Endothelial cell of umbilical vein (primary cell): Measurements from ENCODE around the gene TSPEAR. TPM values are rescaled to one million over a fixed set of nuclear protein-coding genes. Genes with fewer than 3 reads are reported as not detected.

ENCODE experiments used
- BruUV-seq: library from RNA; stranded (reverse); fragments of 400-500 nt; replicated peaks from 2 replicates; lab custom pipeline; 2021; lab: Mats Ljungman, UMichigan
- CTCF ChIA-PET: fragments of 300-600, 350-600 bp; sonication (Branson Sonifier 250); formaldehyde crosslinking; loops from one replicate; lab custom pipeline; 2021; ENCODE audit warnings: antibody characterized with exemption, inconsistent platforms; lab: Charles Lee
- POLR2A ChIA-PET: fragments of 300-600, 350-600 bp; sonication (Branson Sonifier 250); formaldehyde crosslinking; loops from one replicate; lab custom pipeline; 2021; ENCODE audit warnings: antibody characterized with exemption, inconsistent platforms; lab: Charles Lee
- DNase-seq: peaks from one replicate; pipeline ENCODE4 v3.0.0-alpha.2; 2011; ENCODE audit warnings: low read depth, low spot score
- FAIRE-seq: peaks from 2 replicates; lab custom pipeline; 2011; peaks lifted over from hg19 to GRCh38; lab: Jason Lieb, UNC
- H2AFZ ChIP-seq: 2 replicates; pipeline ENCODE4 v1.6.0; 2012; ENCODE audit warnings: low read depth, low read length, control low read depth, inconsistent platforms
- H3K27ac ChIP-seq: 2 replicates; pipeline ENCODE4 v1.5.1; 2011; ENCODE audit warnings: low read depth, mild to moderate bottlenecking, control low read depth, low read length, moderate library complexity; ENCODE audit not compliant: insufficient read depth
- H3K27me3 ChIP-seq, 2 experiments: 2 replicates each; pipeline versions ENCODE4 v1.6.0 to v1.6.1; 2011; ENCODE audit warnings: low read length in 2 of 2, mixed read lengths in 1 of 2; ENCODE audit not compliant: control insufficient read depth in 2 of 2, insufficient read depth in 2 of 2
- H3K36me3 ChIP-seq, 2 experiments: 2 replicates in 1 of 2; 3 replicates in 1 of 2; pipeline ENCODE4 v1.5.1; 2011; ENCODE audit warnings: low read length in 2 of 2, mild to moderate bottlenecking in 1 of 2, moderate library complexity in 1 of 2; ENCODE audit not compliant: control insufficient read depth in 2 of 2, insufficient read depth in 2 of 2; ENCODE audit errors: extremely low read depth in 1 of 2
- H3K4me1 ChIP-seq: 3 replicates; pipeline ENCODE4 v1.5.1; 2011; ENCODE audit warnings: mild to moderate bottlenecking, low read length; ENCODE audit not compliant: control insufficient read depth, insufficient read depth; ENCODE audit errors: extremely low read depth
- H3K4me2 ChIP-seq: 2 replicates; pipeline ENCODE4 v1.6.1; 2011; ENCODE audit warnings: low read length, control low read depth, mixed read lengths; ENCODE audit not compliant: insufficient read depth
- H3K4me3 ChIP-seq, 3 experiments: fragments of 200-600 bp in 1 of 3; sonication (generic), shearing (Covaris generic) in 1 of 3; replicated peaks in 1 of 3; 2 replicates each; pipeline ENCODE4 v1.5.1; 2011 to 2016; ENCODE audit warnings: control low read depth in 3 of 3, low read length in 3 of 3, mild to moderate bottlenecking in 2 of 3, inconsistent platforms in 1 of 3, low read depth in 1 of 3, moderate library complexity in 1 of 3; ENCODE audit not compliant: insufficient read depth in 1 of 3
- H3K79me2 ChIP-seq: 2 replicates; pipeline ENCODE4 v1.6.0; 2012; ENCODE audit warnings: low read length, inconsistent platforms; ENCODE audit not compliant: control insufficient read depth, insufficient read depth
- H3K9ac ChIP-seq: replicated peaks from 2 replicates; pipeline ENCODE3; 2011; ENCODE audit warnings: low read length, control low read depth; ENCODE audit not compliant: insufficient read depth; ENCODE audit errors: extremely low read depth
- H3K9me1 ChIP-seq: replicated peaks from 3 replicates; pipeline ENCODE4 v1.6.0; 2011; ENCODE audit warnings: mild to moderate bottlenecking, low read length; ENCODE audit not compliant: control insufficient read depth, insufficient read depth; ENCODE audit errors: extremely low read depth
- H3K9me3 ChIP-seq: replicated peaks from 2 replicates; pipeline ENCODE4 v1.5.1; 2012; ENCODE audit warnings: low read length, inconsistent platforms; ENCODE audit not compliant: control insufficient read depth, insufficient read depth
- H4K20me1 ChIP-seq: replicated peaks from 2 replicates; pipeline ENCODE3; 2011; ENCODE audit warnings: mild to moderate bottlenecking, low read length; ENCODE audit not compliant: control insufficient read depth, insufficient read depth; ENCODE audit errors: extremely low read depth
- EZH2 ChIP-seq: IDR thresholded peaks from 2 replicates; pipeline ENCODE4 v1.6.1; 2012; ENCODE audit warnings: borderline replicate concordance, low read depth, mild to moderate bottlenecking, moderate library complexity, low read length, inconsistent platforms; ENCODE audit not compliant: severe bottlenecking
- FOS ChIP-seq: IDR thresholded peaks from 2 replicates; pipeline ENCODE4 v1.6.1; 2011; ENCODE audit warnings: mild to moderate bottlenecking, low read length, moderate library complexity, borderline replicate concordance; ENCODE audit not compliant: insufficient read depth
- GATA2 ChIP-seq: IDR thresholded peaks from 2 replicates; pipeline ENCODE4 v1.7.0; 2011; ENCODE audit warnings: low read depth, mild to moderate bottlenecking, moderate library complexity, mixed read lengths, low read length; ENCODE audit not compliant: insufficient read length, insufficient read depth
- JUN ChIP-seq: IDR thresholded peaks from 2 replicates; pipeline ENCODE4 v1.6.1; 2011; ENCODE audit warnings: borderline replicate concordance, low read depth; ENCODE audit not compliant: insufficient read length, insufficient read depth
- MYC ChIP-seq: IDR thresholded peaks from one replicate; pipeline ENCODE4 v1.6.1; 2011; ENCODE audit warnings: mild to moderate bottlenecking, low read depth, low read length
- POLR2A ChIP-seq: IDR thresholded peaks from 2 replicates; pipeline ENCODE4 v1.6.1; 2012; ENCODE audit warnings: low read depth, mild to moderate bottlenecking, control low read depth, low read length
- POLR2AphosphoS5 ChIP-seq: IDR thresholded peaks from 2 replicates; pipeline ENCODE4 v1.6.1; 2012; ENCODE audit warnings: low read depth, mild to moderate bottlenecking, control low read depth, low read length, moderate library complexity; ENCODE audit not compliant: insufficient read depth
- dilution Hi-C: fragments of 300-500 bp; cut with MboI; formaldehyde crosslinking; loops from one replicate; pipeline ENCODE4 v1.15.0; 2019; ENCODE audit warnings: low sequenced_read_pairs; ENCODE audit not compliant: extremely low pct_ligation_motif_present
- intact Hi-C: fragments of 100-400 bp; cut with micrococcal nuclease; formaldehyde crosslinking; loops from one replicate; pipeline ENCODE4 v1.10.0; 2022
- polyA plus RNA-seq, 4 experiments: library from polyadenylated mRNA; depleted of rRNA in 3 of 4; stranded (reverse) in 3 of 4; unstranded in 1 of 4; fragments of >200 nt; gene quantifications; 2 replicates each; pipeline versions ENCODE4 v1.2.1 to v1.2.3, GENCODE V29; 2011 to 2012; ENCODE audit warnings: missing spikeins in 1 of 4
- total RNA-seq: library from RNA; stranded (reverse); gene quantifications from 2 replicates; pipeline ENCODE4 v1.2.3, GENCODE V29; 2021
- TF ChIP-seq, protein P1 (sequence below), 2 donors: IDR thresholded peaks; 1 replicate in 1 of 2; 2 replicates in 1 of 2; pipeline ENCODE4 v1.5.1; 2011; ENCODE audit warnings: low read length in 2 of 2, mild to moderate bottlenecking in 2 of 2, moderate library complexity in 2 of 2, control low read depth in 1 of 2, inconsistent platforms in 1 of 2, low read depth in 1 of 2; ENCODE audit not compliant: insufficient read depth in 1 of 2; ENCODE audit errors: extremely low read depth in 1 of 2
- TF ChIP-seq, protein P2 (sequence below): IDR thresholded peaks from 2 replicates; pipeline ENCODE4 v1.6.1; 2011; ENCODE audit not compliant: insufficient read depth, insufficient read length

The TSPEAR gene
- total and polyA plus RNA-seq, 2 donors (not counting 3 experiments of a cell fraction or from before 2014, with no cell fraction given) = 0.01 TPM; not detected in 1

DNA sequence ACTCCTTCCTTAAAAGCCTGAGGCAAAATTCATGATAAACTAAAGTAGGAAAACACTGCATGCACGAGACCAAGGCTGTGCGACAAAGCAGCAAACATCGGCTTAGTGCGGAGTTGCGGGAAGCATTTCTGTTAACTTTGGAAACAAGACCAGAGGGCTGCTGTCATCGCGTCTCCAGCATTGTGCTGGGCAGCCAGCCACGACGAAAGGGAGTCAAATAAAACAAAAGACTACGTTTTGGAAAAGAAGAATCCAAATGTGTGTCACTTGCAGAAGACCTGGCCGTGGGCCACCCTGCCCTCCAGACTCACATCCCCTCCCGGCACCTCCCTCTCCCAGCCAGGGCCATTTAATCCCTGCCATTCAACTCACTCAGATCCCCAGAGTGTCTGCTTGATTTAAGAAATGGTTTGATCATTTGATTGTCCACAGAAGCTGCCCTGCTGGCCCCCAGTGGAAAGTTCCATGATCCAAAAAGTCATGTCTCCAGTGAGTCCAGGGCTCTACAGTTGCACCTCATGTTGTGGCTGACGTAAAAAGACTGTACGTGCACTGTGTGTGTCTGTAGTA, 67.5 kb downstream of the TSPEAR start:
- FAIRE-seq = no peak
- TF ChIP-seq FOS (no peak), EZH2 (no peak), POLR2AphosphoS5 (no peak), MYC (no peak), JUN (no peak), POLR2A (no peak), GATA2 (no peak)
- TF ChIP-seq, protein P1, sequence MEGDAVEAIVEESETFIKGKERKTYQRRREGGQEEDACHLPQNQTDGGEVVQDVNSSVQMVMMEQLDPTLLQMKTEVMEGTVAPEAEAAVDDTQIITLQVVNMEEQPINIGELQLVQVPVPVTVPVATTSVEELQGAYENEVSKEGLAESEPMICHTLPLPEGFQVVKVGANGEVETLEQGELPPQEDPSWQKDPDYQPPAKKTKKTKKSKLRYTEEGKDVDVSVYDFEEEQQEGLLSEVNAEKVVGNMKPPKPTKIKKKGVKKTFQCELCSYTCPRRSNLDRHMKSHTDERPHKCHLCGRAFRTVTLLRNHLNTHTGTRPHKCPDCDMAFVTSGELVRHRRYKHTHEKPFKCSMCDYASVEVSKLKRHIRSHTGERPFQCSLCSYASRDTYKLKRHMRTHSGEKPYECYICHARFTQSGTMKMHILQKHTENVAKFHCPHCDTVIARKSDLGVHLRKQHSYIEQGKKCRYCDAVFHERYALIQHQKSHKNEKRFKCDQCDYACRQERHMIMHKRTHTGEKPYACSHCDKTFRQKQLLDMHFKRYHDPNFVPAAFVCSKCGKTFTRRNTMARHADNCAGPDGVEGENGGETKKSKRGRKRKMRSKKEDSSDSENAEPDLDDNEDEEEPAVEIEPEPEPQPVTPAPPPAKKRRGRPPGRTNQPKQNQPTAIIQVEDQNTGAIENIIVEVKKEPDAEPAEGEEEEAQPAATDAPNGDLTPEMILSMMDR (IDR thresholded peaks at IDR 0.05; ENCODE audit: extremely low read depth in 1 of 2, insufficient read depth in 1 of 2, low read depth in 1 of 2, low read length in 2 of 2) = no peak
- TF ChIP-seq, protein P2, sequence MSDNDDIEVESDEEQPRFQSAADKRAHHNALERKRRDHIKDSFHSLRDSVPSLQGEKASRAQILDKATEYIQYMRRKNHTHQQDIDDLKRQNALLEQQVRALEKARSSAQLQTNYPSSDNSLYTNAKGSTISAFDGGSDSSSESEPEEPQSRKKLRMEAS = no peak

More for the DNA sequence above, 67.5 kb downstream of the TSPEAR start:
- Histone ChIP-seq H3K27ac (no peak overlapping the region), H3K9me1 (no peaks in the 10 kb centered on the region), H3K4me3 (no peak overlapping the region), H2AFZ (no peak overlapping the region), H3K36me3 (no peaks in the 10 kb centered on the region), H3K9ac (no peak overlapping the region), H3K4me2 (no peak overlapping the region), H4K20me1 (no peaks in the 10 kb centered on the region), H3K9me3 (no peaks in the 10 kb centered on the region), H3K27me3 (no peaks in the 10 kb centered on the region), H3K4me1 (no peaks in the 10 kb centered on the region), H3K79me2 (no peaks in the 10 kb centered on the region)
- dilution Hi-C loops = no loop called here
- CTCF ChIA-PET = no interaction called here
- DNase-seq = no peak
- intact Hi-C loops = no loop called here
- POLR2A ChIA-PET = no interaction called here
- no TSS peak for BruUV-seq
